ENCODE results near the gene PRKG1.

Gene PRKG1

DNA sequence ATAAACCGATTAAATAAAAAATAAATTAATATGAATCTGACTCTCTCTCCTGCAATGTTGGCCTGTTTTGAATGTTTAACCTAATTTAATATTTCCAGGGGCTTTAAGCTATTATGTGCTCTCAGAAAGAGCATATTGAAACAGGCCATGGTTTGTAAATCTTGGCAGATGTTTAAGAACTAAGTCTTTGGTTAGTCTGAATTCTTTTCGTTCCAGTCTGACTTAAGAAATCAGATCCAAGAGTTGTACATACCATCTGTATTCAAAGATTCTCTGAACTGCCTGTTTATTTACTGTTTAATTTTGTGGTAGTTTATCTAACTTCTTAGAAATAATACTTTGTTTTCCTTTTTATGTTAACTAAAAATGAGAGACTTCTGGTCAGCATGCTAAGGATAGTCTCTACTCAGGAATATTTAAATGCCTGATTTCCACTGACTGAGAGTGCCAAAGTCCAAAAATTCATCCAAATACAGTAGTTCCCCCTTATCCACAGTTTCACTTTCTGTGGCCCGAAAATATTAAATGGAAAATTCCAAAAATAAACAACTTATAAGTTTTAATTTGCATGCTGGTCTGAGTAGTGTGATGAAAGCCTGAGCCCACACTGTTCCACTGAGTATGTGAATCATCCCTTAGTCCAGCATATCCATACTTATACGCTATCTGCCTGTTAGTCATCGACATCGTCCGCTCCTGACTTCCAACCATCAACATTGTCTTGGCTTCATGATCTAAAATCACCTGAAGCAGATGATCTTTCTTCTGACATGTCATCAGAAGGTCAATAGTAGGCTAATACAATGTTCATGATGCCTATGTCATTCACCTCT is 863.2 kb downstream of the PRKG1 start:
- no peak overlapping the region for H3K27ac ChIP-seq (ENCODE audit: insufficient read depth in 1 of 2, low read depth in 1 of 2, low read length in 2 of 2, poor library complexity in 1 of 2, severe bottlenecking in 2 of 2)
- WGBS (ENCODE audit: insufficient coverage) = 98% methylated on average over 4 of the region's 7 CpGs
- CTCF ChIA-PET = no interaction called here

DNA sequence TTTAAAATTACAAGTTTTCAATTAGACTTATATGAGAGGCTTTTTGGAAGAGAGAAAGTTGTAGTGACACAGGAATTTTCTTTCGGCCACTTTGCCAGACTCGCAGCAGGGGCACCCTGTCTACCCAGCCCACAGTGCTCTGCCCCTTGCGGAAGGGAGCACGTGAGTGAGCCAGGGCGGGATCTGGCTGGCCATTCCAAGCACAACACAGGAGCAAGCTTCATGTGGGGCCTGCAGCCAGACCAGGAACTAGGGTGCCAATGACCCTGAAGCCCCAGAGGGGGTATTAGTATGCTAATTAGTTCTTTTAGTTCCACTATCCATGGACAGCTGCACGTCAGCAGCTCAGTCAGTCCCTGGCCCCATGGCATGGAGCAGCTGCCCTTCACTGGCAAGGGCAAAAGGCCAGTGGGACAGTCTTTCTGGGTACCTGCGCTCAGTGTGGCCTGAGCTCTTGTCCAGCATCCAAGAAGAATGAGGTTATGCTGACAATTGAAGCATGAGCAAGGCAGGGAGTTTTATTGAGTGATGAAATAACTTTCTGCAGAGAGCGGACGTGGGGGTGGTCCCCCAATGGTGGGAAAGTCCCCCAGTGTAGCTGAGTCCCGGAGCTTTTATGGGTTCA is 876.2 kb downstream of the PRKG1 start:
- H3K4me3 ChIP-seq (ENCODE audit: control insufficient read depth in 1 of 7, extremely low read depth in 1 of 7, insufficient read depth in 4 of 7, low read depth in 2 of 7, low read length in 6 of 7) = no peak overlapping the region
- ChIA-PET CTCF (interaction anchor here (0.6 to 1.1 kb wide), 3 partner anchors 10 to 213 kb away, joined by 3 read pairs; no protein-coding TSS in a partner anchor), POLR2A (no interaction called here)
- no peaks in the 10 kb centered on the region for H3K4me1 ChIP-seq (ENCODE audit: control extremely low read depth in 1 of 4, control insufficient read depth in 4 of 4, insufficient read depth in 4 of 4, low read length in 3 of 4)
- no peaks in the 10 kb centered on the region for H3K9me3 ChIP-seq (ENCODE audit: control extremely low read depth in 1 of 5, control insufficient read depth in 4 of 5, insufficient read depth in 2 of 5, low read depth in 1 of 5, low read length in 4 of 5)
- 100% methylated on average over 5 of the region's 10 CpGs for WGBS (ENCODE audit: insufficient coverage)
- no peak overlapping the region for H3K27ac ChIP-seq (ENCODE audit: insufficient read depth in 1 of 2, low read depth in 1 of 2, low read length in 2 of 2, poor library complexity in 1 of 2, severe bottlenecking in 2 of 2)
- no peaks in the 10 kb centered on the region for H3K27me3 ChIP-seq (replicated peaks in 2 of 5; ENCODE audit: control insufficient read depth in 4 of 5, insufficient read depth in 5 of 5, low read length in 4 of 5)
- DNase-seq = no peak
- no peaks in the 10 kb centered on the region for H3K36me3 ChIP-seq (ENCODE audit: control insufficient read depth in 4 of 4, insufficient read depth in 4 of 4, low read length in 3 of 4)

More for the DNA sequence above, 863.2 kb downstream of the PRKG1 start:
- no peak overlapping the region for H3K4me3 ChIP-seq (ENCODE audit: control insufficient read depth in 1 of 7, extremely low read depth in 1 of 7, insufficient read depth in 4 of 7, low read depth in 2 of 7, low read length in 6 of 7)
- no peak for DNase-seq
- H3K4me1 ChIP-seq (ENCODE audit: control extremely low read depth in 1 of 4, control insufficient read depth in 4 of 4, insufficient read depth in 4 of 4, low read length in 3 of 4) = peaks cover 0 to 7% (median 0%) of the 10 kb centered on the region in 4 experiments
- H3K9me3 ChIP-seq (ENCODE audit: control extremely low read depth in 1 of 5, control insufficient read depth in 4 of 5, insufficient read depth in 2 of 5, low read depth in 1 of 5, low read length in 4 of 5) = no peaks in the 10 kb centered on the region
- POLR2A ChIA-PET = no interaction called here
- no peaks in the 10 kb centered on the region for H3K27me3 ChIP-seq (replicated peaks in 2 of 5; ENCODE audit: control insufficient read depth in 4 of 5, insufficient read depth in 5 of 5, low read length in 4 of 5)
- no peaks in the 10 kb centered on the region for H3K36me3 ChIP-seq (ENCODE audit: control insufficient read depth in 4 of 4, insufficient read depth in 4 of 4, low read length in 3 of 4)

DNA sequence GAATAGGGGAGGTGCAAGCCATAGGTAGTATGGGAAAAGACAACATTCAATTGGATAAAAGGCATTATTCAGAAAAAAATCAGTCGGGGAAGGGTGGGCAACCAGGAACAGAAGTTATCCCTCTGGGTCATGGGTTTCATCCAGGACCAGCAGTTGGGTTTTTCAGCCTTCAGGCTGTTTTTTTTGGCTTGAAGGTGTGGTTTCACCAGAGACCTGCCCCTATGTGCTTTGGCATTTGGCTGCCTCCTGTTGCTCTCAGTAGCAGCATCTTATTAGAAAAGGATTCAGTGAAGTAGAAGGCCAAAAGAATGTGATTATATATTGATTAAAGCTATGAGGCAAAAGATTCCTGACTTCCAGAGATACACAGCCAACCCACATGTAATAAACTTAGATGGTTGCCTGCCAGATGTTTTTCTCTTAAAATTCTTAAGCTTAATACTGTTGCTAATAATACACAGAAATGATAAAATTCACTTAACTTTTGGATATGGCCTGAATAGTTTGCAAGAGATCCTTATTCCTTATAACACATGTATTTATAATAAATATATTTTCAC is 876.8 kb downstream of the PRKG1 start:
- H3K36me3 ChIP-seq (ENCODE audit: control insufficient read depth in 4 of 4, insufficient read depth in 4 of 4, low read length in 3 of 4) = no peaks in the 10 kb centered on the region
- ChIA-PET CTCF (interaction anchor here (0.6 to 1.1 kb wide), 3 partner anchors 10 to 212 kb away, joined by 3 read pairs; no protein-coding TSS in a partner anchor), POLR2A (no interaction called here)
- DNase-seq = no peak
- no peaks in the 10 kb centered on the region for H3K27me3 ChIP-seq (replicated peaks in 2 of 5; ENCODE audit: control insufficient read depth in 4 of 5, insufficient read depth in 5 of 5, low read length in 4 of 5)
- H3K27ac ChIP-seq (ENCODE audit: insufficient read depth in 1 of 2, low read depth in 1 of 2, low read length in 2 of 2, poor library complexity in 1 of 2, severe bottlenecking in 2 of 2) = no peak overlapping the region
- no peaks in the 10 kb centered on the region for H3K9me3 ChIP-seq (ENCODE audit: control extremely low read depth in 1 of 5, control insufficient read depth in 4 of 5, insufficient read depth in 2 of 5, low read depth in 1 of 5, low read length in 4 of 5)
- H3K4me1 ChIP-seq (ENCODE audit: control extremely low read depth in 1 of 4, control insufficient read depth in 4 of 4, insufficient read depth in 4 of 4, low read length in 3 of 4) = no peaks in the 10 kb centered on the region
- 100% methylated on average over 1 of the region's 1 CpG for WGBS (ENCODE audit: insufficient coverage)
- H3K4me3 ChIP-seq (ENCODE audit: control insufficient read depth in 1 of 7, extremely low read depth in 1 of 7, insufficient read depth in 4 of 7, low read depth in 2 of 7, low read length in 6 of 7) = no peak overlapping the region

DNA sequence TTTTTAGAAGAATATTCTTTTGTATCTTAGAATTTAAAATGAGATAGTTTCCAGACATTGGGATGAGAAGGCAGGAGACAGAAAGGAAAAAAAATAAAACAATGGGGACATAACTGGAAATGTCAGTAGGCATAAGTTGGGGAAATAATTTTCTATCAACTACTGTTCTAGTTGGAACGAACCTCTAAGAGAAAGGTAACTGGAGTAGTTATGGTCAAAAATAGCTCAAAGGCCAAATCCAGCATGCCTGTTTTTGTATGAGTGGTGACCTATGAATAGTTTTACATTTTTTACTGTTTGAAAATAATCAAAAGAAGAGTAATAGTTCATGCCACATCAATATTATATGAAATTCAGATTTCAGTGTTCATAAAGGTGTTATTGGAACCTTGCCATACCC is 877.3 kb downstream of the PRKG1 start:
- DNase-seq = no peak
- Histone ChIP-seq H3K27me3 (replicated peaks in 2 of 5; ENCODE audit: control insufficient read depth in 4 of 5, insufficient read depth in 5 of 5, low read length in 4 of 5) (no peaks in the 10 kb centered on the region), H3K27ac (ENCODE audit: insufficient read depth in 1 of 2, low read depth in 1 of 2, low read length in 2 of 2, poor library complexity in 1 of 2, severe bottlenecking in 2 of 2) (no peak overlapping the region), H3K9me3 (ENCODE audit: control extremely low read depth in 1 of 5, control insufficient read depth in 4 of 5, insufficient read depth in 2 of 5, low read depth in 1 of 5, low read length in 4 of 5) (no peaks in the 10 kb centered on the region), H3K4me3 (ENCODE audit: control insufficient read depth in 1 of 7, extremely low read depth in 1 of 7, insufficient read depth in 4 of 7, low read depth in 2 of 7, low read length in 6 of 7) (no peak overlapping the region), H3K36me3 (ENCODE audit: control insufficient read depth in 4 of 4, insufficient read depth in 4 of 4, low read length in 3 of 4) (no peaks in the 10 kb centered on the region), H3K4me1 (ENCODE audit: control extremely low read depth in 1 of 4, control insufficient read depth in 4 of 4, insufficient read depth in 4 of 4, low read length in 3 of 4) (no peaks in the 10 kb centered on the region)
- ChIA-PET CTCF (interaction anchor here (1.1 kb wide), 1 partner anchor 16 kb away, joined by 3 read pairs; no protein-coding TSS in a partner anchor), POLR2A (no interaction called here)
- WGBS (ENCODE audit: insufficient coverage) = no CpG with 5 or more reads among the region's 1 CpG

DNA sequence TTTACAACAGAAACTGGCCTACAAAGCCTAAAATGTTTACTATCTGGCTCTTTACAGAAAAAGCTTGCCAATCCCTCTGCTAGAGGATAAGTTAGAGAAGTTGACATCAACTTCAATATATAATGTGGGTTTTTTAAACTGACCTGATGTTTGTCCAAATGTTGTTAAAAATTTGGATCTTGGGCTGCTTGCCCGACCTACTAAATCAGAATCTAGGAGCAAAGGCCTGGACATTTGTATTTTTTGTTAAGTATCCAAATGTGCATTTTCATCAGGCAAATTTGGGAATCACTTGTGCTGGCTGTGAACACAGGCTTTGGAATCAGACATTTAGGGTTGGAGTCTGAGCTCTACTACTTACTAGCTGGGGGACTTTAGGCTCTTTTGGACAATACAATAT is 877.8 kb downstream of the PRKG1 start:
- no peak for DNase-seq
- 63% methylated on average over 1 of the region's 1 CpG for WGBS (ENCODE audit: insufficient coverage)
- POLR2A ChIA-PET = no interaction called here
- H3K9me3 ChIP-seq (ENCODE audit: control extremely low read depth in 1 of 5, control insufficient read depth in 4 of 5, insufficient read depth in 2 of 5, low read depth in 1 of 5, low read length in 4 of 5) = no peaks in the 10 kb centered on the region
- no peaks in the 10 kb centered on the region for H3K27me3 ChIP-seq (replicated peaks in 2 of 5; ENCODE audit: control insufficient read depth in 4 of 5, insufficient read depth in 5 of 5, low read length in 4 of 5)
- H3K4me3 ChIP-seq (ENCODE audit: control insufficient read depth in 1 of 7, extremely low read depth in 1 of 7, insufficient read depth in 4 of 7, low read depth in 2 of 7, low read length in 6 of 7) = no peak overlapping the region
- H3K36me3 ChIP-seq (ENCODE audit: control insufficient read depth in 4 of 4, insufficient read depth in 4 of 4, low read length in 3 of 4) = no peaks in the 10 kb centered on the region
- H3K4me1 ChIP-seq (ENCODE audit: control extremely low read depth in 1 of 4, control insufficient read depth in 4 of 4, insufficient read depth in 4 of 4, low read length in 3 of 4) = no peaks in the 10 kb centered on the region
- CTCF ChIA-PET = no interaction called here
- no peak overlapping the region for H3K27ac ChIP-seq (ENCODE audit: insufficient read depth in 1 of 2, low read depth in 1 of 2, low read length in 2 of 2, poor library complexity in 1 of 2, severe bottlenecking in 2 of 2)

DNA sequence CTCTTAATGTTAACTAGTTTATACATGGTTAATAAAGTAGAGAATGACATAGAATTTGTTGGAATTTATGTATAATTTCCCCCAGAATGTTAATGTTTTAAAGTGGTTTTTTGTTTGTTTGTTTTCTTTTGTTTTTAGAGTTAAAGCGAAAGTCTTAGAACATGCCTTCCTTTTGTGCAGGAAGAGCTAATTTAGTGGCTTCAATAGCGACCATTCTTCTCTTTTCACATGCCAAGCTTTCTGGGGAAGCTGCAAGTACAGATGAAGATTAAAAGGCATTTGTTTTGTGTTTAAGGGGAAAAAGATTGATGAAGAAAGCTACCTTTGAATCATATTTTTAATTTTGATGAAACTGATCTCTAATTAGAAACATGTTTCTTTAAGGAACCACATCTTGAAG is 881.4 kb downstream of the PRKG1 start:
- 57% methylated on average over 1 of the region's 2 CpGs for WGBS (ENCODE audit: insufficient coverage)
- DNase-seq = no peak
- POLR2A ChIA-PET = no interaction called here
- Histone ChIP-seq H3K27me3 (replicated peaks in 2 of 5; ENCODE audit: control insufficient read depth in 4 of 5, insufficient read depth in 5 of 5, low read length in 4 of 5) (no peaks in the 10 kb centered on the region), H3K4me3 (ENCODE audit: control insufficient read depth in 1 of 7, extremely low read depth in 1 of 7, insufficient read depth in 4 of 7, low read depth in 2 of 7, low read length in 6 of 7) (no peak overlapping the region), H3K27ac (ENCODE audit: insufficient read depth in 1 of 2, low read depth in 1 of 2, low read length in 2 of 2, poor library complexity in 1 of 2, severe bottlenecking in 2 of 2) (no peak overlapping the region), H3K36me3 (ENCODE audit: control insufficient read depth in 4 of 4, insufficient read depth in 4 of 4, low read length in 3 of 4) (no peaks in the 10 kb centered on the region), H3K4me1 (ENCODE audit: control extremely low read depth in 1 of 4, control insufficient read depth in 4 of 4, insufficient read depth in 4 of 4, low read length in 3 of 4) (no peaks in the 10 kb centered on the region), H3K9me3 (ENCODE audit: control extremely low read depth in 1 of 5, control insufficient read depth in 4 of 5, insufficient read depth in 2 of 5, low read depth in 1 of 5, low read length in 4 of 5) (no peaks in the 10 kb centered on the region)
- CTCF ChIA-PET = no interaction called here

DNA sequence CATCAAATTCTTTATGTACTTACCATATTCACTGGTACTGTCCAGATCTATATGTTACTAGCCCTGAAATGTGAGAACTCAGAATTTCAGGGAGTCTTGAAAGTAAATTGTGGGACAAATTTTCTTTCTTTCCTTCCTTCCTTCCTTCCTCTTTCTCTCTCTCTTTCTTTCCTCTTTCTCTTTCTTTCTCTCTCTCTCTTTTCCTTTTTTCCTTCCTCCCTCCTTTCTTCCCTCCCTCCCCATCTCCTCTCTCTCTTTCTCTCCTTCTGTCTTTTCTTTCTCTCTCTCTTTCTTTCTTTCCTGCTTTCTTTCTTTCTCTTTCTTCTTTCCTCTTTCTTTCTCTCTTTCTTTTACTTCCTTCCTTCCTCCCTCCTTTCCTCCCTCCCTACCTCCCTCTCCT is 882.5 kb downstream of the PRKG1 start:
- DNase-seq = no peak
- Histone ChIP-seq H3K4me3 (ENCODE audit: control insufficient read depth in 1 of 7, extremely low read depth in 1 of 7, insufficient read depth in 4 of 7, low read depth in 2 of 7, low read length in 6 of 7) (no peak overlapping the region), H3K4me1 (ENCODE audit: control extremely low read depth in 1 of 4, control insufficient read depth in 4 of 4, insufficient read depth in 4 of 4, low read length in 3 of 4) (no peaks in the 10 kb centered on the region), H3K27me3 (replicated peaks in 2 of 5; ENCODE audit: control insufficient read depth in 4 of 5, insufficient read depth in 5 of 5, low read length in 4 of 5) (no peaks in the 10 kb centered on the region), H3K9me3 (ENCODE audit: control extremely low read depth in 1 of 5, control insufficient read depth in 4 of 5, insufficient read depth in 2 of 5, low read depth in 1 of 5, low read length in 4 of 5) (no peaks in the 10 kb centered on the region), H3K27ac (ENCODE audit: insufficient read depth in 1 of 2, low read depth in 1 of 2, low read length in 2 of 2, poor library complexity in 1 of 2, severe bottlenecking in 2 of 2) (no peak overlapping the region), H3K36me3 (ENCODE audit: control insufficient read depth in 4 of 4, insufficient read depth in 4 of 4, low read length in 3 of 4) (no peaks in the 10 kb centered on the region)
- ChIA-PET POLR2A (no interaction called here), CTCF (no interaction called here)

All from common myeloid progenitor, CD34-positive (primary cell).